A549 (cell line): Measurements from ENCODE around the gene PCARE. TPM values are rescaled to one million over a fixed set of nuclear protein-coding genes. Genes with fewer than 3 reads are reported as not detected.

Source experiments
- ATAC-seq, 2 experiments: fragments of 200-7000 bp in 1 of 2; fragments of >200 bp in 1 of 2; cut with Nextera tagmentation in 1 of 2; cut with Tn5 transposase in 1 of 2; 3 replicates each; pipeline versions ENCODE4 v1.8.0 to v1.9.1; 2018 to 2020; ENCODE audit warnings: mild to moderate bottlenecking in 1 of 2, moderate library complexity in 1 of 2
- CTCF ChIA-PET: fragments of 300-600 bp; sonication (Branson Sonifier 250); formaldehyde crosslinking; extraction: SDS; loops from one replicate; lab custom pipeline; 2021; ENCODE audit warnings: antibody characterized with exemption, inconsistent platforms; lab: Yijun Ruan, JAX
- POLR2A ChIA-PET: fragments of 350-600 bp; formaldehyde crosslinking; extraction: SDS; loops from one replicate; lab custom pipeline; 2021; ENCODE audit warnings: antibody characterized with exemption, inconsistent platforms; lab: Yijun Ruan, JAX
- DNase-seq, 2 experiments: peaks; one replicate each; pipeline versions ENCODE4 v3.0.0 to v3.0.0-alpha.2; 2011 to 2016; ENCODE audit warnings: low read depth in 1 of 2, low spot score in 1 of 2
- FAIRE-seq: peaks from 2 replicates; lab custom pipeline; 2011; peaks lifted over from hg19 to GRCh38; lab: Jason Lieb, UNC
- H3K27ac ChIP-seq, 2 experiments: fragments of >200 bp; sonication (Bioruptor Twin); formaldehyde crosslinking; 3 replicates each; pipeline ENCODE4 v1.5.1; 2016 to 2017
- H3K4me1 ChIP-seq: fragments of >200 bp; sonication (Bioruptor Twin); formaldehyde crosslinking; 3 replicates; pipeline ENCODE4 v1.6.1; 2016
- H3K4me2 ChIP-seq: fragments of >200 bp; sonication (Bioruptor Twin); formaldehyde crosslinking; 3 replicates; pipeline ENCODE4 v1.6.1; 2016
- H3K4me3 ChIP-seq: fragments of >200 bp; sonication (Bioruptor Twin); formaldehyde crosslinking; 3 replicates; pipeline ENCODE4 v1.5.1; 2016
- H3K9me3 ChIP-seq: fragments of >200 bp; sonication (Bioruptor Twin); formaldehyde crosslinking; 3 replicates; pipeline ENCODE4 v1.6.1; 2016
- ATOH8 ChIP-seq: fragments of 250-450 bp; sonication (Bioruptor Pico); IDR thresholded peaks from 2 replicates; pipeline ENCODE4 v1.5.0; 2020; ENCODE audit warnings: low read depth, mild to moderate bottlenecking, moderate library complexity
- BCL3 ChIP-seq: fragments of >200 bp; sonication (Bioruptor Twin); formaldehyde crosslinking; IDR thresholded peaks from 3 replicates; pipeline ENCODE4 v1.6.1; 2016
- CBX2 ChIP-seq: fragments of 200-600 bp; sonication (generic); IDR thresholded peaks from 2 replicates; pipeline ENCODE4 v1.6.1; 2016; ENCODE audit warnings: low read depth, mild to moderate bottlenecking, borderline replicate concordance
- EP300 ChIP-seq, 2 experiments: fragments of >200 bp; sonication (Bioruptor Twin); formaldehyde crosslinking; IDR thresholded peaks; 2 replicates in 1 of 2; 3 replicates in 1 of 2; pipeline ENCODE4 v1.6.1; 2016 to 2017
- FOXS1 ChIP-seq: fragments of 250-450 bp; sonication (Bioruptor Pico); IDR thresholded peaks from 2 replicates; pipeline ENCODE4 v1.5.0; 2020; ENCODE audit warnings: mild to moderate bottlenecking, moderate library complexity
- HES2 ChIP-seq: fragments of >200 bp; sonication (Bioruptor Twin); formaldehyde crosslinking; IDR thresholded peaks from 2 replicates; pipeline ENCODE4 v1.6.1; 2016
- HMGXB4 ChIP-seq: fragments of 250-450 bp; sonication (Bioruptor Pico); IDR thresholded peaks from 2 replicates; pipeline ENCODE4 v1.5.0; 2021; ENCODE audit warnings: mild to moderate bottlenecking, moderate library complexity, borderline replicate concordance
- KDM1A ChIP-seq: fragments of 200-600 bp; sonication (generic); IDR thresholded peaks from 2 replicates; pipeline ENCODE4 v1.6.1; 2016; ENCODE audit warnings: low read depth, mild to moderate bottlenecking
- PHF8 ChIP-seq: fragments of 200-600 bp; sonication (generic); IDR thresholded peaks from 2 replicates; pipeline ENCODE4 v1.6.1; 2016; ENCODE audit warnings: low read depth, mild to moderate bottlenecking, antibody characterized with exemption, moderate library complexity, borderline replicate concordance
- RCOR1 ChIP-seq: fragments of 150-350 bp; IDR thresholded peaks from 2 replicates; pipeline ENCODE4 v1.6.1; 2014; ENCODE audit warnings: antibody characterized with exemption, low read length, low read depth
- REST ChIP-seq: fragments of 200-600 bp; sonication (generic); IDR thresholded peaks from 2 replicates; pipeline ENCODE4 v1.6.1; 2016; ENCODE audit warnings: antibody characterized with exemption, mild to moderate bottlenecking, moderate library complexity
- USF2 ChIP-seq: fragments of 450-650 bp; IDR thresholded peaks from 2 replicates; pipeline ENCODE4 v1.6.1; 2014; ENCODE audit warnings: antibody characterized with exemption
- ZSCAN20 ChIP-seq: fragments of 250-450 bp; sonication (Bioruptor Pico); IDR thresholded peaks from 2 replicates; pipeline ENCODE4 v1.8.0; 2022; ENCODE audit warnings: mild to moderate bottlenecking, moderate library complexity
- WGBS: methylation state at CpG from one replicate; pipeline ENCODE4 v1.1.6; 2017; ENCODE audit errors: missing lambda C conversion rate; 5-methylcytosine and 5-hydroxymethylcytosine counted together
- polyA plus RNA-seq, 4 experiments: library from polyadenylated mRNA; depleted of rRNA in 3 of 4; stranded (reverse); fragments of >200 nt; fragmentation: RNase III in 1 of 4; extraction: RNeasy Plus Mini Kit Qiagen cat#74134 plus additional on column Dnase treatment in 1 of 4; gene quantifications; 2 replicates in 3 of 4; 3 replicates in 1 of 4; pipeline ENCODE4 v1.2.3, GENCODE V29; 2011 to 2017

The PCARE gene
- polyA plus RNA-seq, 2 of the 4 experiments (the other 2 are of a cell fraction) = not detected

GRCh38 chr2:29104688-29105087, 30.4 kb upstream of the PCARE start:
- ATAC-seq (no peak), DNase-seq (no peak), FAIRE-seq (no peak)
- TF ChIP-seq HES2 = no peak
- TF ChIP-seq REST = peak; percentile 76
- no peak overlapping the region for H3K4me3 ChIP-seq
- POLR2A ChIA-PET = no interaction called here
- H3K4me2 ChIP-seq = no peak overlapping the region
- H3K9me3 ChIP-seq = no peaks in the 10 kb centered on the region
- CTCF ChIA-PET = interaction anchor here (0.6 to 5.2 kb wide), 8 partner anchors 9 to 173 kb away, joined by 3 to 36 read pairs (median 4); partner anchors contain the start of gene CLIP4
- 93% methylated on average over 5 of the region's 5 CpGs for WGBS
- peak overlapping the region in 1 of 2 experiments; percentile 3; a peak in 2 of 6 replicates for H3K27ac ChIP-seq
- H3K4me1 ChIP-seq = peaks cover 36% of the 10 kb centered on the region

GRCh38 chr2:29100564-29100963, 26.2 kb upstream of the PCARE start:
- no peak for TF ChIP-seq KDM1A
- TF ChIP-seq FOXS1 = no peak
- no peak for TF ChIP-seq HMGXB4 (CRISPR knock-in tag)
- no peak for TF ChIP-seq ATOH8 (CRISPR knock-in tag)
- TF ChIP-seq RCOR1 = no peak
- TF ChIP-seq EP300 (IDR thresholded peaks at IDR 0.05) = no peak
- TF ChIP-seq CBX2 = no peak
- TF ChIP-seq HES2 = no peak
- TF ChIP-seq USF2 = no peak
- TF ChIP-seq PHF8 = no peak
- TF ChIP-seq ZSCAN20 (CRISPR knock-in tag) = no peak
- no peak for TF ChIP-seq BCL3
- no peaks in the 10 kb centered on the region for H3K9me3 ChIP-seq
- peaks cover 7% of the 10 kb centered on the region; the same call in 2 of the 3 replicates for H3K4me1 ChIP-seq
- ChIA-PET CTCF (interaction anchor here (0.6 kb wide), 1 partner anchor 943 kb away, joined by 3 read pairs; no protein-coding TSS in a partner anchor), POLR2A (no interaction called here)
- no peak for FAIRE-seq
- no peak overlapping the region for H3K27ac ChIP-seq
- no peak for ATAC-seq
- 92% methylated on average over 1 of the region's 1 CpG for WGBS
- no peak overlapping the region for H3K4me2 ChIP-seq
- no peak for DNase-seq
- H3K4me3 ChIP-seq = no peak overlapping the region
